ENCODE results near the gene CNTN1.

Gene CNTN1

GRCh38 chr12:40986001-40986400, 293.8 kb downstream of the CNTN1 start:
- no peak for DNase-seq

- no peak for DNase-seq
Observed at GRCh38 chr12:40988355-40988754, 296.1 kb downstream of the CNTN1 start.

- no peak for DNase-seq
Observed at GRCh38 chr12:40988824-40989223, 296.6 kb downstream of the CNTN1 start.

GRCh38 chr12:40989785-40990184, 297.5 kb downstream of the CNTN1 start:
- no peak for DNase-seq

- DNase-seq: no peak
Observed at GRCh38 chr12:40992158-40992557, 299.9 kb downstream of the CNTN1 start.

GRCh38 chr12:40992674-40993073, 300.4 kb downstream of the CNTN1 start:
- DNase-seq: no peak

- no peak for DNase-seq
Observed at GRCh38 chr12:40993158-40993557, 300.9 kb downstream of the CNTN1 start.

- no peak for DNase-seq
Observed at GRCh38 chr12:40996091-40996490, 303.9 kb downstream of the CNTN1 start.

- DNase-seq: no peak
Observed at GRCh38 chr12:40999210-40999609, 307.0 kb downstream of the CNTN1 start.

GRCh38 chr12:41008472-41008871, 316.2 kb downstream of the CNTN1 start:
- DNase-seq: no peak

GRCh38 chr12:41011939-41012338, 319.7 kb downstream of the CNTN1 start:
- no peak for DNase-seq

- DNase-seq: no peak
Observed at GRCh38 chr12:41013881-41014642, 321.8 kb downstream of the CNTN1 start.

- no peak for DNase-seq
Observed at GRCh38 chr12:41014643-41015020, 322.4 kb downstream of the CNTN1 start.

- no peak for DNase-seq
Observed at GRCh38 chr12:41018010-41018409, 325.8 kb downstream of the CNTN1 start.

GRCh38 chr12:41019461-41019860, 327.2 kb downstream of the CNTN1 start:
- DNase-seq: no peak

GRCh38 chr12:41023836-41024235, 331.6 kb downstream of the CNTN1 start:
- no peak for DNase-seq

- DNase-seq: no peak
Observed at GRCh38 chr12:41026151-41026550, 333.9 kb downstream of the CNTN1 start.

GRCh38 chr12:41032386-41032785, 340.1 kb downstream of the CNTN1 start:
- no peak for DNase-seq

GRCh38 chr12:41034686-41035085, 342.4 kb downstream of the CNTN1 start:
- no peak for DNase-seq

GRCh38 chr12:41039461-41039860, 347.2 kb downstream of the CNTN1 start:
- DNase-seq: no peak

GRCh38 chr12:41045509-41045908, 353.3 kb downstream of the CNTN1 start:
- DNase-seq: no peak

- no peak for DNase-seq
Observed at GRCh38 chr12:41049033-41049432, 356.8 kb downstream of the CNTN1 start.

GRCh38 chr12:41051954-41052353, 359.7 kb downstream of the CNTN1 start:
- no peak for DNase-seq

GRCh38 chr12:41052441-41052840, 360.2 kb downstream of the CNTN1 start:
- DNase-seq: no peak

GRCh38 chr12:41053046-41053445, 360.8 kb downstream of the CNTN1 start:
- DNase-seq: no peak
